ENCODE data around the gene ERICH6B. TPM values are rescaled to one million over a fixed set of nuclear protein-coding genes. Genes with fewer than 3 reads are reported as not detected.

ERICH6B gene
- total RNA-seq, 1 donor, result not detected

DNA sequence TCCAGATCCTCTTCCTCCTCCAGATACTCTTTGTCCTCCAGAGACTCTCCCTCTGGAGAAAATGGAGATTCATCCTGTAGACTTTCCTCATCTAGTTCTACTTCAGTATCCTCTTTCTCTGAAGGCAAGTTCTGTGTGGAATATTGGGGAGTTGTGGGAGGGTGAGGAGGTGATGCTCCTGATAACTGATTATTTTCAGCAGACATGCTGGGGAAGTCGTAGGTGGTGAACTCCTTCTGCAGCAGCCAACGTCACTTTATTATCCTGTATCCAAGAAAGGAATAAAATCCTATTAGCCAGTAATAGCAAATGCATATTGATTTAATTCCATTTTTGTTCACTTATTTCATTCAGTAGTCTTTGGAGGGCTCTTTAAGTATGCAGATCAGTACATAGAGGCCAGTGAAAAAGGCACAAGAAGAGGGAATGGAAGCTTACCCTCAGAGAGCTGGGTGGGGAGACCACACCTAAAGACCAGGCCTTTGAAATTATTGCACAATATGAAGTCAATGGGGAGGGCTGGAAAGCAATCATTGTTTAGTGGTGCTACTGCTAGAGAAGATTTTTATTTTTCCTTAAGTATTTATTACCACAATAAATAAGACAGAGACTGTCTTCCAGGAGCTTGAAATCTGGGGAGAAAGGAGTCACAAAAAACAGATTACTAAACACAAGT is 18.6 kb downstream of the ERICH6B start:
- DNase-seq (ENCODE audit: low read depth), result no peak
- TF ChIP-seq, protein P1, sequence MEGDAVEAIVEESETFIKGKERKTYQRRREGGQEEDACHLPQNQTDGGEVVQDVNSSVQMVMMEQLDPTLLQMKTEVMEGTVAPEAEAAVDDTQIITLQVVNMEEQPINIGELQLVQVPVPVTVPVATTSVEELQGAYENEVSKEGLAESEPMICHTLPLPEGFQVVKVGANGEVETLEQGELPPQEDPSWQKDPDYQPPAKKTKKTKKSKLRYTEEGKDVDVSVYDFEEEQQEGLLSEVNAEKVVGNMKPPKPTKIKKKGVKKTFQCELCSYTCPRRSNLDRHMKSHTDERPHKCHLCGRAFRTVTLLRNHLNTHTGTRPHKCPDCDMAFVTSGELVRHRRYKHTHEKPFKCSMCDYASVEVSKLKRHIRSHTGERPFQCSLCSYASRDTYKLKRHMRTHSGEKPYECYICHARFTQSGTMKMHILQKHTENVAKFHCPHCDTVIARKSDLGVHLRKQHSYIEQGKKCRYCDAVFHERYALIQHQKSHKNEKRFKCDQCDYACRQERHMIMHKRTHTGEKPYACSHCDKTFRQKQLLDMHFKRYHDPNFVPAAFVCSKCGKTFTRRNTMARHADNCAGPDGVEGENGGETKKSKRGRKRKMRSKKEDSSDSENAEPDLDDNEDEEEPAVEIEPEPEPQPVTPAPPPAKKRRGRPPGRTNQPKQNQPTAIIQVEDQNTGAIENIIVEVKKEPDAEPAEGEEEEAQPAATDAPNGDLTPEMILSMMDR (IDR thresholded peaks at IDR 0.05; ENCODE audit: insufficient read depth, low read length), result no peak
- H3K4me3 ChIP-seq (ENCODE audit: low read depth, low read length), result no peak overlapping the region

DNA sequence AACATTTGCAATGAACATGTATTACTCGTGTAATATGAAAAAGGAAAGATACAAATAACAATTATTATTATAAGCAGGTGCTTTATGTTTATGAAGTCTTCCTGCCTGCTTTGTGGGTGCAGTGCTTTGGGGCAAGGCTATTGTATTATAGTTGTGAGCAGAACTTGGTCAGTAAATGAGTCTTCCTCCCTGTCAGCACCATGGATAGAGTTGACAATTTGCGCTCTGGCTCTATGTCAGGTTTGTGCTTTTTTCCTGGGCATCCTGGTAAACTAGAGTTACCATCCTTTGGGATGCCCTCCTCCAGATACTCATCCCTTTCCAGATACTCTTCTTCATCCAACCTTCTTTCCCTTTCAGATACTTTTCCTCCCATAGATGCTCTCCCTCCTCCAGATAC is 19.6 kb downstream of the ERICH6B start:
- TF ChIP-seq, protein P1 (IDR thresholded peaks at IDR 0.05; ENCODE audit: insufficient read depth, low read length), result no peak
- H3K4me3 ChIP-seq (ENCODE audit: low read depth, low read length), result no peak overlapping the region
- DNase-seq (ENCODE audit: low read depth), result no peak

DNA sequence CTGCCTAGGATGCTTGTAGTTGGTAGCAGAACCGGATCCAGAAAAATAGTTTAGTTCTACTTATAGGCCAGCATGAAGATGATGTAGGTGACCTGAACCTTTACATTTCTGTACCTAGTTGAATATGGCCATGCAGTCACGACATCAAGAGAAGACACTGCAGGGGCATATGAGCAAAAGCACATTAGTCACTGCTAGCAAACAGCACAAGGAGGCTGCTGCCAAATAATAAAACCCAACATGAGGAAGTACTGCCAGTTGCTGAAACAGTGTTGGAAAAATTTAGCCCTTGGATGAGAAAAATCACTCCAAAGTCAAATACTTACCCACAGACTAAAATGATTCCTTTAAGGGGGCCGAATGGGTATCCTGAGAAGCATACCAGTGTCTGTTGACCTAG is 20.8 kb downstream of the ERICH6B start:
- TF ChIP-seq, protein P1 (IDR thresholded peaks at IDR 0.05; ENCODE audit: insufficient read depth, low read length), result no peak
- no peak overlapping the region for H3K4me3 ChIP-seq (ENCODE audit: low read depth, low read length)
- DNase-seq (ENCODE audit: low read depth), result no peak

DNA sequence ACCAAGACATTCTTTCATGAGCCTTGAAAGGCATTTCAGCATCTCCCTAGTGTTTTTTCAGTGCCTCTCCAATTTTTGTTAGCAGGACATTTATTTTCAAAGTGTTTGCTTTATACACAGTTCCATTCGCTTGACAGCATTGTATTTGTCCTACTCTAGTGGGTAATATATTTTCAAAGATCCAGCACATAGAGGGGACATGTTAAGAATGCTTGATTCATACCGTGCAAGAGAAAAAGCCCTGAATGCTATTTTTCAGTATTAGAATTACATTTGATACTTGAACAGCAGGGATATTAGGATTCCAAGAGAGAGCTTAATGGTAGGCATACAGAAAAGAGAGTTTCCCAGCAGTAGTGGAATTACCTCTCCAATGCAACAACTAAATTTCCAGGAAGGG is 21.3 kb downstream of the ERICH6B start:
- TF ChIP-seq, protein P1 (IDR thresholded peaks at IDR 0.05; ENCODE audit: insufficient read depth, low read length), result no peak
- H3K4me3 ChIP-seq (ENCODE audit: low read depth, low read length), result no peak overlapping the region
- DNase-seq (ENCODE audit: low read depth), result no peak

DNA sequence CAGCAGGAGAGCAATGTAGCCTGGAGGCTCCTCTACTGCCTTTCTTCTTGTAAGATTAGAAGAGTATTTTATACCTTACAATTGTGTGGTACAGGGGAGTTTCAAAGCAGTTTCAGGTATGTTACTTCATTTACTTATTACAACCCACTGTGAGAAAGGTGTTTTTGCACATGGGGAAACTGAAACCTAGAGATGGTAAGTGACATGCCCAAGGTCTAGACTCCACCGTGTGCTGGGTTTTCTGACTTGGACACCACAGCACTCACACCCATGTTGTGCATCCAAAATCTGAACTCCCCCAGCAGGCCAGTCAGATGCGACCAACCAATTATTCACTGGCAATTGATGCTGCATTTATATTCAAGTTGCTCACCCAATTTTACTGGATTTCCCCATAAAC is 22.8 kb downstream of the ERICH6B start:
- H3K4me3 ChIP-seq (ENCODE audit: low read depth, low read length), result no peak overlapping the region
- DNase-seq (ENCODE audit: low read depth), result no peak
- TF ChIP-seq, protein P1 (IDR thresholded peaks at IDR 0.05; ENCODE audit: insufficient read depth, low read length), result no peak

DNA sequence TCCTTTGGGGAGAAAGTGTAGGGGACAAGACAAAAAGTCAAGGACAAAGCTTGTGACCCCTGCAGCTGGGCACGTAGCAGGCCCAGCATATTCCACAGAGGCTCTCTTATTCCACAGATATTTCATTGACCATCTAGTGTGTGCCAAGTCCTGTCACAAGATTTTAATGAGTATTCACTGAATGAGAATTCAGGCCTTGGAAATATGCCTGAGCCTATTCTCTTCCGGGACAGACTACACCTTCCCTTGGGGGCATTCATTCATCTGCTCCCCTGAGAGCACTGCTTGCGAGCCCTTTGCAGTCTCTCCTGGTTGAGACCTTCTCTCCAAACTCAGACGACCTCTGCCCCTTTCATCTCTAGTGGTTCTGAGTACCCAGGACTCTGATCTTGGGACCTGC is 25.5 kb downstream of the ERICH6B start:
- no peak overlapping the region for H3K4me3 ChIP-seq (ENCODE audit: low read depth, low read length)
- TF ChIP-seq, protein P1 (IDR thresholded peaks at IDR 0.05; ENCODE audit: insufficient read depth, low read length), result no peak
- no peak for DNase-seq (ENCODE audit: low read depth)

DNA sequence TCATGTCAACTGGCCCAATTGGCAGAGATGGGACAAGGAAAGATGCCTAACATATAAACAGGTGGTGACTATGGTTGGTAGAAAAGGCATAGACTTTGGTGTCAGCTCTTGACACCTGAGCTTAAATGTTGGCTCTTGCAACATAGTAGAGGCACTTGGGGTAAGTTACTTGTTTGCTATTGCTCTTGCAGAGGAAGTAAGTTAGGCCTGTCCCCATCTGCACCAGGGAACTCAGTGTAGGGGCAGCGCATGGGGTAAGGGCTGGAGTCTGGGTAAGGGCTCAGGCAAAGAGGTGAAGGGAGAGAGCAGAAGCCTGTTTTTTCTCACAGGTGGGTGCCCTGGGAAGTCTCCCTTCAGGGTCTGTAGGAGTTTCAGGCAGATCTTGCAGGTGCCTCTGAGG is 27.6 kb downstream of the ERICH6B start:
- TF ChIP-seq, protein P1 (IDR thresholded peaks at IDR 0.05; ENCODE audit: insufficient read depth, low read length), result no peak
- DNase-seq (ENCODE audit: low read depth), result no peak
- H3K4me3 ChIP-seq (ENCODE audit: low read depth, low read length), result no peak overlapping the region
